Activated naive CD4-positive, alpha-beta T cell treated with anti-CD3 and anti-CD28 coated beads, Interleukin-2, amount 50 U/mL, for 24 hours (primary cell): ENCODE data around the gene POFUT2.

ENCODE experiments used
- H3K27ac Mint-ChIP-seq: one replicate; pipeline ENCODE4 v1.8.0; 2021; ENCODE audit warnings: mild to moderate bottlenecking, mixed read lengths
- H3K27me3 Mint-ChIP-seq: one replicate; pipeline ENCODE4 v1.8.0; 2021; ENCODE audit warnings: mixed read lengths
- H3K36me3 Mint-ChIP-seq: one replicate; pipeline ENCODE4 v1.8.0; 2021; ENCODE audit warnings: mixed read lengths
- H3K4me1 Mint-ChIP-seq: one replicate; pipeline ENCODE4 v1.8.0; 2021; ENCODE audit warnings: mixed read lengths
- H3K4me3 Mint-ChIP-seq: one replicate; pipeline ENCODE4 v1.8.0; 2021; ENCODE audit warnings: mild to moderate bottlenecking, mixed read lengths
- H3K9me3 Mint-ChIP-seq: one replicate; pipeline ENCODE4 v1.8.0; 2021; ENCODE audit warnings: mixed read lengths

Gene POFUT2

DNA sequence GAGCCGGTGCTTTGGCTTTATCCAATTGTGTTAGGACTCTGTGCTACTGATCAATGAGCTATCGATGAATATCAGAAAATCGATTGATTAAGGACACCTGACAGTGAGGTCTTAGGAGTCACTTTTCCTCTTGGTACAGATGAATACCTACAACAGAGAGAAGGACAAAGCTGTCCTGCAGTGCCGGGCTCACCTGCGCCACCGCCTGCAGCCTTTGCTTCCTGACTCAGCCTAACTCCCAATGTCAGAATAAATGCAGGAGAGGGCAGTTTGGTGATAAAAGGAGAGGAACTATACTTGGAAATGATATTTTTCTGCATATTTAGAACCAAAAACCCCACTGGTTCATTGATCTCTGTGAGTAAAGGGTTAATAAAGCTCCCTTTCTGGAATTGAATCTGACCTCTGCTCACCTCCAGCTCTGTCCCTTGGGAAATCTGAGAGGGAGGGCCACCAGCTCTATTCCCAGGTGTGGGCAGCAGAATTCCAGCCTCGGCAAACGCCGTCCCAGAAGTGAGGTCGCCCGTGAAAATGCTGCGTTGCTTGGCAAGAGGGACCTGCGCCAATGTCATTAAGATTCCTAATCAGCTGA is 39.3 kb downstream of the POFUT2 start:
- Mint-ChIP-seq H3K36me3 (peaks cover 4% of the 10 kb centered on the region), H3K27ac (no peak overlapping the region), H3K9me3 (peaks cover 10% of the 10 kb centered on the region), H3K4me1 (no peaks in the 10 kb centered on the region), H3K4me3 (no peak overlapping the region), H3K27me3 (peaks cover 4% of the 10 kb centered on the region)

DNA sequence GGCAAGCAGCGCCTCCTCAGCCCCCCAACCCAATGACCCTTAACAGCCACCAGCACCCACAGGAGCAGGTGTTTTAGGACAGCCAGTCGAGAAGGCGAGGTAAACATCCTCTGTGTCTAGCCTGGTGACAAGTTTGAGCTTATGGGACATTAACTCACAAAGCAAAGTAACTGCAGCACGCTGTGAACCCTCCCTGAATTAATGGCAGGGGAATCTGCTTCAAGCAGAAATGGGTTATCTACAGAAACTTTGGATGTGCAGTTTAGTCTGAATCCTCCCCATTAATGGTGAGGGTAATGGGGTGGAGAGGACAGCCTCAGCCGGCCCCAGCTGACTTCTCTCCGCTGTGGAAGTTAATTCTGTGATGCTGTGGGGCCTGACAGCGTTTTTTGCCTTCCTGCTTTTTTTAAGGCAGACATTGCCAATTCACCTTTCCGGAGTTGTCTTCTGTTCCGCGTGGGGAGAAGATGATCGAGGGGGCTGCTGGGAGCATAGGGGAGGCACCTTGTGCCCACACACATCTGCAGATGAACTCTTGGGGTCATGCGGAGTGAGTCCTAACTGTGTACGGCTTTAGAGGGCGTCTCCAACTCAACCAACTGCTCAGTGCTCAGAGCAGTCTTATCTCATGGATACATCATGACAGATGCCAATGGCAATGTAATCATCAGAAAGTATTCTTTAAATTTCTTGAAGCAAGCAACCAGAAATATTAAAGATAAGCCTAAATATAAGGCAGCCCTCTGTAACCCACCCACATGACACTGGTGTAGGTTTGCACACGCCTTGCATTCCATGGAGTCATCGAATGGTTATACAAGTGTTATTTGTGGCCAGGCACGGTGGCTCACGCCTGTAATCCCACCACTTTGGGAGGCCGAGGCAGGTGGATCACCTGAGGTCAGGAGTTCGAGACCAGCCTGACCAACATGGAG is 41.0 kb downstream of the POFUT2 start:
- Mint-ChIP-seq H3K36me3 (peaks cover 5% of the 10 kb centered on the region), H3K27me3 (peaks cover 7% of the 10 kb centered on the region), H3K4me1 (no peaks in the 10 kb centered on the region), H3K27ac (no peak overlapping the region), H3K9me3 (peaks cover 10% of the 10 kb centered on the region), H3K4me3 (no peak overlapping the region)

DNA sequence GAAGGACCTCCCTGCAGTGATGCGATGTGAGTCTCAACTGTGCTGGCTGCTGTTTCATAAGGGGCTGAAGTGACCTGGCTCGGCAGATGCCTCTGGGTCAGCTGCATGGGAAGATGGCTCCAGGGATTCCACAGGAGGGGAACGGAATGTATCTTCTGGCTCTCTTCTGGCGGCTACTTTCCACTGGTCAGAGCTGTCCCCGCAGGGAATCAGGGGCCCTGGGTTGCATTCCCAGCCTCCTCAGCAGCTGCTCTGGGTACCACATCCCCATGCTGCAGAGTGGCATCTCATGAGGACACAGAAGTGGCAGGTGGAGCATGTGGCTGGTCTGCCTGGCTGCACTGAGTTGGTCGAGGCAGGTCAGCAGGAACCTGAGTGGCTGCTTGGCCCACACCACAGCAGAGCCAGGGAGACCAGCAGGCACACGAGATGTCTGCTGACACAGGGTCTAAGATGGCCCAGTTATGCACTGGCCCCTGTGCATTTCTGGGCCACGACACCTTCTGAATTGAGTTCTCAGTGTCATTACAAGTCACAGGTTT is 42.8 kb downstream of the POFUT2 start:
- Mint-ChIP-seq H3K36me3 (peaks cover 5% of the 10 kb centered on the region), H3K4me3 (no peak overlapping the region), H3K27me3 (peaks cover 11% of the 10 kb centered on the region), H3K4me1 (no peaks in the 10 kb centered on the region), H3K27ac (no peak overlapping the region), H3K9me3 (peaks cover 10% of the 10 kb centered on the region)

DNA sequence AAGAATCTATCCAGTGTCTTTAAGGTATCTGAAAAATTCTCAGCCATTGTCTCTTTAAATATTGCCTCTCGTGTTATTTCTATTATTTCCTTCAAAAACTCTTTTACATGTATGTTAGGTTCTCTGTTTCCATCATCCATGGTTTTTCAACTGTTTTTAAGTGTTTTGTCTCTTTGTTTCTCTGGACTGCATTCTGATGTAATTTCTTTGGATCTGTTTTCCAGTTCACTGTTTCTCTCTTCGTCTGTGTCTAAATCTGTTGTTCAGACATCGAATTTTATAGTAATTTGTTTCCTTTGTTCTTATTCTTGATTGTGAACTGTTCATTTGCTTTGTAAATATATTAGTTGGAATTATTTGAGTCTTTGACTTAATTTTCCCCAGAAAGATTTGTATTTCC is 44.1 kb downstream of the POFUT2 start:
- H3K4me3 Mint-ChIP-seq = no peak overlapping the region
- peaks cover 10% of the 10 kb centered on the region for H3K27me3 Mint-ChIP-seq
- H3K9me3 Mint-ChIP-seq = peaks cover 10% of the 10 kb centered on the region

DNA sequence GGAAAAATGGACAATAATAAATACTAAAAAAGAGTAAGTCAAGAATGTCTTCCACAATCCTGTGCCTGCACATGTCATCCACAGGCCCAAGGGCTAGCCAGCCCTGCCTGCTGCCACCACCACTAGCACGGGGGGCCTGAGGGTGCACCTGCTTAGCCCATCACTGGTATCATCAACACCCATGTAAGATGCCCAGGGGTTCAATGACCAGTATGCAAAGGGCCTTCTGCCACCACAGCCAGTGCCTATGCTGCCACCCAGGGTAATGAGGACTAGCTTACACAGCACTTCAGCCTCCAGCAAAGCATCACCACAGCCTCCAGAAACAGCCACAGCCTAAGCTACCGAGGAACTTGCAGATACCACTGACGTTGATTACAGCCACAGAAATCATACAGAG is 46.3 kb downstream of the POFUT2 start:
- peaks cover 16% of the 10 kb centered on the region for H3K27me3 Mint-ChIP-seq
- peaks cover 10% of the 10 kb centered on the region for H3K9me3 Mint-ChIP-seq
- H3K36me3 Mint-ChIP-seq = peaks cover 5% of the 10 kb centered on the region
- no peaks in the 10 kb centered on the region for H3K4me1 Mint-ChIP-seq
- H3K4me3 Mint-ChIP-seq = no peak overlapping the region
- H3K27ac Mint-ChIP-seq = no peak overlapping the region

More for the DNA sequence above, 44.1 kb downstream of the POFUT2 start:
- Mint-ChIP-seq H3K27ac (no peak overlapping the region), H3K4me1 (no peaks in the 10 kb centered on the region), H3K36me3 (peaks cover 5% of the 10 kb centered on the region)

DNA sequence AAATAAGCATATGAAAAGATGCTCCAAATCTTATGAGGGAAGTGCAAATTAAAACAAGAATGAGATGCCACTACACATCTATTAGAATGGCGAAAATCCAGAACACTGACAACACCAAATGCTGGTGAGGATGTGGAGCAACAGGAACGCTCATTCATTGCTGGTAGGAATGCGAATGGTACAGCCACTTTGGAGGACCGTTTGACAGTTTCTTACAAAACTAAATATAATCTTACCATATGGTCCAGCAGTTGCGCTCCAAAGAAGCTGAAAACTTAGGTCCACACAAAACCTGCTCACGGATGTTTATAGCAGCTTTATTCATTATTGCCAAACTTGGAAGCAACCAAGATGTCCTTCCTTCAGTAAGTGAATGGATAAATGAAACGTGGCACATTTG is 50.3 kb downstream of the POFUT2 start:
- Mint-ChIP-seq H3K9me3 (no peaks in the 10 kb centered on the region), H3K36me3 (no peaks in the 10 kb centered on the region), H3K27me3 (peaks cover 23% of the 10 kb centered on the region), H3K4me3 (no peak overlapping the region), H3K4me1 (no peaks in the 10 kb centered on the region), H3K27ac (no peak overlapping the region)

- no peak overlapping the region for H3K27ac Mint-ChIP-seq
- no peaks in the 10 kb centered on the region for H3K4me1 Mint-ChIP-seq
- H3K4me3 Mint-ChIP-seq = no peak overlapping the region
- no peaks in the 10 kb centered on the region for H3K9me3 Mint-ChIP-seq
- H3K27me3 Mint-ChIP-seq = peaks cover 20% of the 10 kb centered on the region
- H3K36me3 Mint-ChIP-seq = no peaks in the 10 kb centered on the region
Measured at GRCh38 chr21:45236481-45236880, 51.2 kb downstream of the POFUT2 start.

DNA sequence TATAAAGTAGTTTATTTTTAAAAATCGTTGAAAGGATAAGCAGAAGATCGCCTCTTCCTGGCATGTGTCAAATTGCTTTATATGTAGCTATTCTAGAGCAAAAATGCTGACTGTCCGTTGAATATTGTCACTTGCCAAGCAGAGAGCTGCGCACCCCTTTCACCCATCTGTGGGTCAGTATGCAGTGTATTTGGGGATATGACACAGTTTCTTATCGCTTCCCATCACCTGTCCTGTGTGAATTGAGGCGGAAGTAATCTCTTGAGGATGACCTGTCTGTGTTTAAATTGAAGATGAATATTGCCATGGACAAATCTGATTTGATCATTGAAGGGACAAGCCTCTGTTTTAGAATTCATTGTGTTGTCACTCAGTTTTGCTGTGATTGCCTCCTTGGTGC is 52.2 kb downstream of the POFUT2 start:
- Mint-ChIP-seq H3K27ac (peak overlapping the region; percentile 51), H3K27me3 (peaks cover 17% of the 10 kb centered on the region), H3K4me1 (no peaks in the 10 kb centered on the region), H3K9me3 (no peaks in the 10 kb centered on the region), H3K36me3 (no peaks in the 10 kb centered on the region), H3K4me3 (no peak overlapping the region)

DNA sequence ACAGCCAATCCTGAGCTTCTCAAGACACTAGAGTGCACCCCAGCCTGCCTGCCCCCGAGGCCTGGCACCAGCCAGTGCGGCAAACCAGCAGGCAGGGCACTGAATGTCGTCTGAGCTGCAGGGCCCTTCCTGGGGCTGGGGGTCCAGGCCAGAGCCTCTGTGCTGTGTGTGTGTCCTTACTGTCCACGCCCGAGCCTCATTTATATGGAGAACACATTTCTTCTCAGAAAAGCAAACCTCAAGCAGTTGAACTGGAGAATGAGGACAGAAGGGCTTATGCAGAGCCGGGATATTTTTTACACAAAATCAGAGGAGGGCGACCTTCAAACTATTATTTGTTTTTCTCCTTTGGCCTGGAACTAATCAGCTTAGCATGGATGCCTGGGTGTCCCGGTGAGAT is 52.7 kb downstream of the POFUT2 start:
- no peak overlapping the region for H3K4me3 Mint-ChIP-seq
- H3K4me1 Mint-ChIP-seq = no peaks in the 10 kb centered on the region
- no peaks in the 10 kb centered on the region for H3K9me3 Mint-ChIP-seq
- no peaks in the 10 kb centered on the region for H3K36me3 Mint-ChIP-seq
- peaks cover 16% of the 10 kb centered on the region for H3K27me3 Mint-ChIP-seq
- no peak overlapping the region for H3K27ac Mint-ChIP-seq

DNA sequence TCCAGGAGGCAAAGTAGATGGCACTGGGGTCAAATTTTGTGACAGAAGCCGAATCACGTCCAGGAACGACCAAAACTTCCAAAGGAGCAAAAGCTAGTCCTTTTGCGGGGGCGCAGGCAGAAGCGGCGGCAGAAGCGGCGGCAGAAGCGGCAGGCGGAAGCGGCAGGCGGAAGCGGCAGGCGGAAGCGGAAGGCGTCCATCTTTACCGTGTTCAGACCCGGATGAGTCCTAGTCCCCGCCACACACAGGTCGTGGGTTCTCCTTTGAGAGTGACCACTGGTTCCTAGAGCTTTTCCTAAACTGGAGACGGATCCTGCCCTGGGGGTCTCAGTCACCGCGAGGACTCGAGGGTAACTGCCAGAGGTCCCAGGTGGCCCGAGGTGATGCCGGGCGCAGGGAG is 53.6 kb downstream of the POFUT2 start:
- Mint-ChIP-seq H3K9me3 (no peaks in the 10 kb centered on the region), H3K27ac (no peak overlapping the region), H3K4me3 (no peak overlapping the region), H3K27me3 (peaks cover 16% of the 10 kb centered on the region), H3K4me1 (no peaks in the 10 kb centered on the region), H3K36me3 (no peaks in the 10 kb centered on the region)

- no peaks in the 10 kb centered on the region for H3K9me3 Mint-ChIP-seq
- no peaks in the 10 kb centered on the region for H3K36me3 Mint-ChIP-seq
- no peak overlapping the region for H3K27ac Mint-ChIP-seq
- H3K4me3 Mint-ChIP-seq = no peak overlapping the region
- peaks cover 10% of the 10 kb centered on the region for H3K27me3 Mint-ChIP-seq
- peaks cover 15% of the 10 kb centered on the region for H3K4me1 Mint-ChIP-seq
Measured at GRCh38 chr21:45231705-45232104, 56.0 kb downstream of the POFUT2 start.

GRCh38 chr21:45228656-45229240 is 58.9 kb downstream of the POFUT2 start:
- H3K36me3 Mint-ChIP-seq = no peaks in the 10 kb centered on the region
- peaks cover 28% of the 10 kb centered on the region for H3K4me1 Mint-ChIP-seq
- H3K27ac Mint-ChIP-seq = no peak overlapping the region
- H3K27me3 Mint-ChIP-seq = no peaks in the 10 kb centered on the region
- H3K9me3 Mint-ChIP-seq = no peaks in the 10 kb centered on the region
- no peak overlapping the region for H3K4me3 Mint-ChIP-seq

DNA sequence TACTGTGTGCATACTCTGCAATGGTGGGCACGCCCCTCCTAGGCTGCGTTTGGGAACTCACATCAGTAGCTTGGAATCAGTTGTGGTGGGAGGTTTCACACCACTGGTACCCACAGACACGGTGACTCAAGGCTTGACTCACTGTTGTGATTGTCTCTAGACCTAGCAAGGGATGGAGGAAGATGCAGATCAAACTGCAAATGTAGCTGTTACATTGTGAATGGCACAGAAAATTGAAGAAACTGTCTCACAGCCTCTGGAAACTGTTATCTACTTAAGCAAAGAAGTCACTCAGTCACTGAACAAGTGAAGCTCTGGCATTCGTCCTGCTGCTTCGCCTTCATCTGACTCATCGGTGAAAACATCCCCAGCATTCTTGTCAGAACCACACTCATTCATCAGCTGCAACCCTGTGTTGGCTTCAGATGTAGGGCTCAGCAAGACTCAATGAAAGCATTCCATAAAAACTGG is 59.5 kb downstream of the POFUT2 start:
- H3K27ac Mint-ChIP-seq = no peak overlapping the region
- H3K4me3 Mint-ChIP-seq = no peak overlapping the region
- H3K4me1 Mint-ChIP-seq = peaks cover 28% of the 10 kb centered on the region
- H3K27me3 Mint-ChIP-seq = no peaks in the 10 kb centered on the region
- H3K9me3 Mint-ChIP-seq = no peaks in the 10 kb centered on the region
- H3K36me3 Mint-ChIP-seq = no peaks in the 10 kb centered on the region

DNA sequence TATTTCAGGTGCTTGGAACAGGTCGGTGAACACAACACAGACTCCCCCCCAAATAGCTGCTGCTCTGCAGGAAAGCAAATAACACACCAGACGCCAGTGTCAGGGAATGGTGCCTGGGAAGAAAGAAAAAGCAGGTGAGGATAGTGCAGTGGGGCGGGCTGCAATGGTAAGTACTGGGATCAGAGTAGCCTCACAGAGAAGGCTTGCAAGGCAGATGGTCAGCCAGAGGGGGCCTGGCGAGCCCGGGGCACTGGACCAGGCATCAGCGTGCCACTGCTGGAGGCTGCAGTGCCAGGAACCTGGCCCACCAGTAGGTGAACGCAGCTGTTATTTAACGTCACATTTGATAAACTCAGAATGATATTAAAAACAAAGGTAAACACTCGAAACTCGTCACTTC is 60.0 kb downstream of the POFUT2 start:
- no peaks in the 10 kb centered on the region for H3K36me3 Mint-ChIP-seq
- H3K27ac Mint-ChIP-seq = peak overlapping the region; percentile 61
- no peak overlapping the region for H3K4me3 Mint-ChIP-seq
- no peaks in the 10 kb centered on the region for H3K27me3 Mint-ChIP-seq
- H3K9me3 Mint-ChIP-seq = no peaks in the 10 kb centered on the region
- H3K4me1 Mint-ChIP-seq = peaks cover 28% of the 10 kb centered on the region

DNA sequence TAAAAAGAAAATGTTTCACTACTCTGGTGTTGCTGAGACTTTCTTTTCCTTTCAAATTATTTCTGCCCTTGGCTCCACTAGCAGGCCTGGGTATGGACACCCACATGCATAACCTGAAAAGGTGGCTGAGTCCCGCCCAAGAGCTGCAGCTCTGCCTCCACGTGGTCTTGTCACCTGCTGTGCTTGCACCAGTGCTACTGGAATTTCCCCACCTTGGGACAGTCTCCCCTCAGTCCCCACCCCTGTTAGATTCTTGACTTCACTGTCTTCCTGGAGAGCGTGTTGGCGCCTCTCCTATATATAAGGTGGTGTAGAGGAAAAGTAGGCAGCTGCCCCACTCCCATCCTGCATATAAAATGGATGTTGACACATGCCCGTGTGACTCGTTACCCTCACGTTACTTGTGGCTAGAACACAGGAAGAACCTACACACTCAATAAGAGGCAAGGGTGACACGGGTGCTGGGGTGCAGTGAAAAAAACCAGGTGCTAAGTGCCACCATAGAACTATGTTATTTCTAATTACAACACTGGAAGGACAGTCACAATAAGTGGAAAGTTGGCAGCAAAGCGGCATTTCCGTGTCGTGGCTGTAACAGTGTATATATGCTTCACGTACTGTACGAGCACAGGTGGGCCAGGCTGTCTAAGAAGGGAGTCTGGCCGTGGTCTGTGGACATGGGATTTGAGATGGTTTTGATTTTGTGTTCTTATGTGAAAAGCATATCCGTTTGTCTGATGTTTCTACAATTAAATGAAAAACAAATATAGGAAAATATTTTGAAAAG is 61.0 kb downstream of the POFUT2 start:
- H3K4me1 Mint-ChIP-seq = peaks cover 28% of the 10 kb centered on the region
- no peaks in the 10 kb centered on the region for H3K9me3 Mint-ChIP-seq
- H3K27me3 Mint-ChIP-seq = no peaks in the 10 kb centered on the region
- no peak overlapping the region for H3K4me3 Mint-ChIP-seq
- H3K27ac Mint-ChIP-seq = no peak overlapping the region
- H3K36me3 Mint-ChIP-seq = no peaks in the 10 kb centered on the region
